Amygdala (tissue), 56 donors: ENCODE data around the gene DPP9.
"Not testable (repeated sequence)": the region's sequence is repeated elsewhere in the genome, so short reads cannot be mapped to it uniquely, and the experiment has no call there.

Experiments
- DNase-seq, 56 donors: peaks; one replicate each; lab custom pipeline; 2025; lab: John Stamatoyannopoulos, UW

Gene DPP9

DNA sequence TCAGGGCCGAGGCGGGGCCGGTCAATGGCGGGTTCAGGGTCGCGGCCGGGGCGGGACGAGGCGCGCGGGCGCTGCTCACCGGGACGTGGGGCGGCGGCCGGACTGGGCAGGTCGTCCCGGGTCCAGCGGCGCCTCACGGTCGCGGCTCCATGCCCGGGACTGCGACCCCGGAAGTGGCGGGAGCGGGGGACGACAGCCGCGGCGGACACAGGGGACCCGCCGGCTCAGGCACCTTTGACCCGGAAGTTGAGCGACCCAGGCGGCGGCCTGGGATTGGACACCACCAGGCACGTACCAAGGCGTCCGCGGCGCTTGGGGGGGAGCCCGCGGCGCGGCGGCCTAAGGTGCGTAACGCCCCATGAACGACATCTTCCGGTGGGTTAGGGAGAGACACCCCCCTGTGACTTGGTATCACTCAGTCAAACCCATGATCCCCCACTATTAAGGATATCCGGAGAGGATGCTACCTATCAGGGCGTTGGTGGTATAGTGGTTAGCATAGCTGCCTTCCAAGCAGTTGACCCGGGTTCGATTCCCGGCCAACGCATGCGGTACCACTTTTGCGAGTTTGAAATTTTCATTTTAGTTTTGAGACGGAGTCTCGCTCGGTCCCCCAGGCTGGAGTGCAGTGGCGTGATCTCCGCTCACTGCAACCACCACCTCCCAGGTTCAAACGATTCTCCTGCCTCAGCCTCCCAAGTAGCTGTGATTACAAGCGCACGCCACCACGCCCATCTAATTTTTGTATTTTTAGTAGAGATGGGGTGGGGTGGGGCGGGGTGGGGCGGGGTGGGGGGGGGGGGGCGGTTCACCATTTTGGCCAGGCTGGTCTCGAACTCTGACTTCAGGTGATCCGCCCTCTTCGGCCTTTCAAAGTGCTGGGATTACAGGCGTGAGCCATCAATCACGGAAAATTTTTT, at the start of gene DPP9:
Gene DPP9 (minus strand): TSS at position 248 of the 920 bp plus-strand sequence. CDS start 3,936 bp downstream, outside the sequence.
- DNase-seq: peak; percentile 74 to 99 (median 94)

DNA sequence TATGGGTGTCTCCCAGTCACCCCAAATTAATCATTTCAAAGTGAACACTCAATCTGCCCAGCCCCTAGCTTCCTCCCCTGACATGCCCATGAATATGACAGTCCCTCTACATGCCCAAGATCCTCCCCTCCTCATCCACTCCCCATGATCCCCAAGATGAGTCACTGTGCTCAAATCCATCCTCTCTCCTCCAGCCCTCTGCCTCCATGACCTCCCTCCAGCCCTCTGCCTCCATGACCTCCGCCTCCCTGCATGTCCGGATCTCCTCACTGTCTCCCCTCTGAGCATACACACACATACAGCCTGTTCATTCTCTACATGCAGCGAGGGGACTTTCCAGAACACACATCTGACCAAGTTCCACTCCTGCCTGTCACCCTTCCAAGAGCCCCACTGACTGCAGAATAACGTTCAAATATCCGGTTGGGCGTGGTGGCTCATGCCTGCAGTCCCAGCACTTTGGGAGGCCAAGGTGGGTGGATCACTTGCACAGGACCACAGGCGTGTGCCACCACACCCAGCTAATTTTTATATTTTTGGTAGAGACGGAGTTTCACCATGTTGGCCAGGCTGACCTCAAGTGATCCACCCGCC, 49.5 kb upstream of the DPP9 start:
- DNase-seq: no peak

DNA sequence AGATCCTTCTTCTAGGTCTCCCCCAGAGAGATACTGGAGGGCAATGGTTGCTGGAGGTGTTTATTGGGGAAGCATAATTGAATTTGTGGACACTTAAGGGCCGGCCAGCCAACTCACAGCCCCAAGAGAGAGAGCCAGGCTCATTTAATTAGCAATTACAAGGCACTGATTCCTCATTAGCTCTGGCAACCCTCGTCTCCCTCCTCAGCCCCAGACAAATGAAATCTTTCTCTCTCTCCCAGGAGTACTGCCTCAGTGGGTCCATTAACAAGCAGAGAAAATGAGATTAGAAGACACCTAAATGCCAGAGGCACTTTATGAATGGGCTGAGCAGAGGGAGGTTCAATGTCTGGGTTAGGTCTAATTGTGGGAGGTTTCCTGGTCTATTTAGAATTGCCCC, 48.9 kb upstream of the DPP9 start:
- DNase-seq: no peak

DNA sequence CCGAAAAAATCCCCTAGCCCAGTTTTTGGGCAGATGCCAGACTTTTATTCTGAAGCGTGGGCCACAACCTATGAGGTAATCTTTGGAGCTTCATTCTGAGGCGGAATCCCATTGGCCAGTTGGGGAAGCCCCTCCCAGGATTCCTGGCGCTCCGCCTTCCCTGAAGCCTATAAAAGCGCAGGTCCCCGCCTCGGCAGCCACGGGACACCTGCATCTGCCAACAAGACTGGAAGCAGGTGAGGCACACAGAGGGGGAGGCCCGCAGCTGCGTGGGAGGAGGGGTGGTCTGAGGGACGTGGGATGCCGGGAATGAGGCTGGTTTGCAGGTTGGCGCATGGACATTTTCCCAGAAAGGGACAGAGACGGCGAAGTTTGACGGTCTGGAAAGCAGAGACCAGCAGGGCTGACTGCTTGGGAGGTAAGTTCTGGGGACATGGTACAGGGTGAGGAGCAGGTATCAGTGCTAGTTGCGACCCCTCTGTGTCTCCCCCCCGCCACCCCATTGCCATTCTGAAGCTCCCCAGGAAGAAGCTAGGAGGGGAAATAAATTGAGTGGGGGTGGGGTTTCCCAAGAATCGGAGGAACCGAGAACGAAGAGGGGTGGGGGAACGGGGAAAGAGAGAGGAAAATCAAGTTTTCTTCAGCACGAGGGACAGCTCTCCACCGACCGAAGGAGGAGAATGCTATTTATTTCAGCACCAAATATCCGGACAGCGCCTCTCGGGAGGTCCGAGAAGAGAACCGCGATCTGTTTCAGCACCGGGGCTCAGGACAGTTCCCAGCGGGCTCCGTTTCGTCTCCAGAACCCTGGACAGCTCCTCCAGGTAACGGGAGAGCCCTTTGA, 45.5 kb upstream of the DPP9 start:
- DNase-seq: peak in 51 of 56 donors; percentile 10 to 83 (median 55)

DNA sequence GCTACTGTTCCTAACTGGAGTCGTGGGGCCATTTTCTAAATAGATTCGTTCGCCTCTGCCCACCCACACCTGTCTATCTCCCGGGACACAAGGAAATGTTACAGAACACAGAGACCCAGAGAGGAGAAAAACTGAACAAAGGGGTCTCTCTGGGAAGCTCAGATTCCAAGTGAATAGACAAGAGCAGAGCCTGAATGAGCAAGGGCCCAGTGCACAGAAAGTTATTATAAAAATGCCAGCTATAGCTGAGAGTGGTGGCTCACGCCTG, 40.7 kb upstream of the DPP9 start:
- no peak for DNase-seq

DNA sequence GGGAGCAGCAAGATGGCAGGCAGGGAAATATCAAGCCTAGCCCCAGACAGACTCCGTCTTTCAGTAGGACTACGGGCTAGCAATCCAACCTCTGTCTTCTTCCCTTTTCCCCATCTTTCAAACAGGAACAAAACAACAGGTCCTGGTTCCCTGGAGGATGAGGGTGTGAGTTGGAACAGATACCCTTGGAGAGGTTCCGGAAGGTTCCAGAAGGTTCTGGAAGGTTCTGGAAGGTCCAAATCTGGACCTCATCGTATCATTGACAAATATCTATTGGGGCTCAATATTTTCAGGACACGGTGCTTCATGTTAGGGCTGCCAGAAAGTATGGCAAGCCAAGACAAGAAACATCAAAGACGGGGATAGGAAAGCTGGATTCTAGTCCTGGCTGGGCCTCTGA, 39.4 kb upstream of the DPP9 start:
- no peak for DNase-seq

DNA sequence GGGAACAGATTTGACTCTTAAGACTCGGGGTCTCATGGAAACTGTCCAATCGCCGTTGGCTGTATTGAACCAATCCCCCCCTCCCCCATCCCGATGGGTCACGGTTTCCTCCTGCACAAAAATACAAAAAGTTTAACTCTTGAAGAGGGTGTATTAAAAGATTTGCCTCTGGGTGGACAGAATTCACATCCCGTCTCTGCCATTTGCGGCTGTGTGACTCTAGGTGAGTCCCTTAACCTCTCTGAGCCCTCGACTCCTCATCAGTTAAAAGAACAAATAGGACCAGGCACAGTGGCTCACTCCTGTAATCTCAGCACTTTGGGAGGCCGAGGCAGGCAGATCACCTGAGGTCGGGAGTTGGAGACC, 36.6 kb upstream of the DPP9 start:
- no peak for DNase-seq

DNA sequence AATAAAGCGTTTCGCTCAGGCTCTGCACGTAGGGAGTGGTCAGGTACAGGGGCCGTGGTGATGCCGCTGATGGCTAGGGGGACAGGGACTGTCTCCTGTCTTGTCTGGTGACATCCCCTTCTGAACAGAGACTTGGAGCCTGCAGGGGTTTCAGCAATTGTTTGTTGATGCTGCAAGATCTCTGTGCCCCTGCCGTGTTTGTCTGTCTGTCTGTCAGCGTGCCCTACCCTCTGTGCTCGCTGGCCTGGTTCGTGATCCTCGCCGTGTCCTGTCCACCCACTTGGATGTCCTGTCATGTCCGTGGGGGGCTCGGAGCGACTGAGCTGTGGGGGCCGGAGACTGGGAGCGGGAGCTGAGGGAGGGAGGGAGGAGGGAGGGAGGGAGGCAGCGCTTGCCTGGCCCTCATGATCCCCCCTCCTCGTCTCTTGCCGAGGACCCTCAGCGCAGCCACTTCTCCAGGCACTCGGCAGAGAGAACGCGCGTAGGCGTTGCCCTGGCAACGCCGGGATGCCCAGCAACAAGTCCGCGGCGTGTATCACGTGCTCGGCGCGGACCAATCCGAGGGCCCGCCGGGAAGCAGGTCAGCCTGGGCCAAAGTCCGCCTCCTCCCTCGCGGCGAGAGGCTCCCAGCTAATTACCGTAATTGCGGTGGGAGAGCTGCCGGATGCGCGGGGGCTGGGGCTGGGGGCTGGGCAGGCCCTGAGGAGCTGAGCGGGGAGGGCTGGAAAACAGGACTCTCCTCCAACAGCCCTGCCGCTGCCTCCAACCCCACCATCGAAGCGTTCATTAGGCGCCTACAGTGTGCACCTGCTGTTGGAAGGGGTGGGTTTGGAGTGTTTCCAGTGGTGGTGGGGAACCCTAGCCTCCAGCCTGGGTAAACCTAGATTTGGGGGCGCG, 36.0 kb upstream of the DPP9 start:
- DNase-seq: peak; percentile 7 to 96 (median 85)

DNA sequence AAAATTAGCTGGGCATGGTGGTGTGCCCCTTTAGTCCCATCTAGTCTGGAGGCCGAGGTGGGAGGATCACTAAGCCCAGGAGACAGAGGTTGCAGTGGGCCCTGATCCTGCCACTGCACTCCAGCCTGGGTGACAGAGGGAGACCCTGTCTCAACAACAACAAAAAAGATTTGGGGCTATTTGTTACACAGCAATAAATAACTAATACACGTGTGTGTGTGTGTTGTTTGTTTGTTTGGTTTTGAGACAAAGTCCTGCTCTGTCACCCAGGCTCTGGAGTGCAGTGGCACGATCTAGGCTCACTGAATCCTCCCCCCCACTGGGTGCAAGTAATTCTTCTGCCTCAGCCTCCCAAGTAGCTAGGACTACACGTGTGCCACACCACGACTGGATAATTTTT, 35.0 kb upstream of the DPP9 start:
- DNase-seq: no peak

DNA sequence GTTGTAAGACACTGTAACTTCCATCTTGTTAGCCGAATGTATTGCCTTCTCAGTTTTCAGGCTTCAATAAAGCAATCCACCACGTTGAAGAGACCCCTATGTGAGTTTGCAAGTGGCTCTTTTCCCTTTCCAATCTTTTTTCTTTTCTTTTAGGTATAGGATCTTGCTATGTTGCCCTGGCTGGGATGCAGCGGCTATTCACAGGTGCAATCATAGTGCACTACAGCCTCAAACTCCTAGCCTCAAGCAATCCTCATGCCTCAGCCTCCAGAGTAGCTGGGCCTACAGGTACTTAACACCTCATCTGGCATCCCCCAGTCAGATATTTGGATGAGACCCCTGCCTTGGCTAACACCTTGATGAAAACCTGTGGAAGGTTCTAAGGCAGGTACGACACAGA, 34.4 kb upstream of the DPP9 start:
- no peak for DNase-seq

DNA sequence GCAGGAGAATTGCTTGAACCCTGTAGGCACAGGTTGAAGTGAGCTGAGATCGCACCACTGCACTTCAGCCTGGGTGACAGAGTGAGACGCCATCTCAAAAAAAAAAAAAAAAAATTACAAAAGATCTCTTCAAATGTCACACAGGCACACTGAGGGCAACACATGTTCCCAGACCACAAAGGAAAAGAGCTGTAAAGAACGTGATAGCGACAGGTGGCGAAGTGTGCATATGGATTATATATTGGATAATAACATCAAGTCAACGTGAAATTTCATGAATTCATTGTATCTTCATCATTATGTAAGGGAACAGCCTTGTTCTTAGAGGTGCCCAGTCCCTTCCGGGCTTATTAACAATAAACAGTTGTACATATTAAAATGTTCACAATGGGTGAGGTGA, 31.8 kb upstream of the DPP9 start:
- DNase-seq: no peak

DNA sequence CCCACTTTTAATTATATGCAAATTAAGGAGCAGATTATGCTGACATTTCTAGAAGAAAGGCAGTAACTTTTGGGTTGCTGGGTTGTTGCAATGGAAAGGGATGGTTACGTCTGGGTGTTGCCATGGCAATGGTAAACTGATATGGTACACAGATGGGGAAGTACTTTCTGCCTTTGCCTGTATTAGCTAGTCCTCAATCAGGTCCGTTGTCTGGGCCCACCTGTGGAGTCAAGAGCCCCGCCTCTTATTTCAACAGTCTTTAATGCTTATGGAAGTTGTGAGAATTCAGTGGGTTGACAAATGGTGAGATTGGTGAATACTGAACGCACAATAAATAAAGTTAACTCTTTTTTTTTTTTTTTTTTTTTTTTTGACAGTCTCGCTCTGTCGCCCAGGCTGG, 30.6 kb upstream of the DPP9 start:
- no peak for DNase-seq

DNA sequence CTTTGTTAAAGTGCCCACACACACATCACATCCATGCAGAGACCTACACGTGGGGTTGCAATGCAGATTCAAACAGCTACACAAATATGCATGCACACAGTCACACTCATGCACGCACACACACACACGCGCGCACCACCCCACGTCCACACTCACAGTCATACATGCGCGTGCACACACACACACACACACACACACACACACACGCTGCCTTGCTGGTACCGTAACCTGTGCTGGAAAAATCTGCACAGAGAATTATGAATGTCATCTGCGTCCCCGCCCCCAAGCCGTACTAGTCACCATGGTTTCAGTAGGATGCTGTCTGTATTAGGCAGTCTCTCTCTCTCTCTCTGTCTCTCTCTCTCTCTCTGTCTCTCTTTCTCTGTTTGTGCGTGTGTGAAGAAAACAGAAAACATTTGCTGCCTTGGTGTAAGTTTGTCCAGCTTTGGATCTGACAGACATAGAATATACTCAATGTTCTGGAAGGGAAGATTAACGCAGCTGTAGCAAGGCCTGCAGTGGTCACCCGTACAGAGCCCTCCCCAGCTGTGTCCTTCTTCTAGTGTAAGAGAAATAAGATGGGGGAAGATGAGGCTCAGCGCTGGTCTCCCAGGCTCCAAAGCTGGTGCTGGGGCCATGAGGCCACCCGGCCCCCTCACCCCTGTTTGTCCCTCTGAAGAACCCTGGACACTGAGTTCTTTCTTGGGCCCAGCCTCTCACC, 26.4 kb upstream of the DPP9 start:
- DNase-seq: peak in 13 of 56 donors; percentile 4 to 46 (median 22)

DNA sequence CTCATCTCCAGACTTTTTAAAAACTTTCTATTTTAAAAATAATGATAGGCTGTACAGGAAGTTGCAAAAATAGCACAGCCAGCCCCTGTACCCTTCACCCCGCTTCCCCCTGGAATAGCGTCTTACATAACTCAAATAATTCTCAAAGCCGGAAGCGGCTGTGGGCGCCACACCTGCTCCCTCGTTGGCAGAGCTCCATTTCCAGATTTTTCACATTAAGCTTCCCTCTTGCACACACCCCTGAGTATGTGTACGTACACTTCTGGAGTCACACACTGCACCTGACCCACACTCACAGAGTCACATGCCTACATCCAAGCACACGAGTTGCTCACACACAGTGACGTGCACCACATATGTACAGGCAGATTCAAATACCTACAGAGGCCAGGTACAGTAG, 24.9 kb upstream of the DPP9 start:
- peak in 14 of 56 donors; percentile 8 to 69 (median 30) for DNase-seq

DNA sequence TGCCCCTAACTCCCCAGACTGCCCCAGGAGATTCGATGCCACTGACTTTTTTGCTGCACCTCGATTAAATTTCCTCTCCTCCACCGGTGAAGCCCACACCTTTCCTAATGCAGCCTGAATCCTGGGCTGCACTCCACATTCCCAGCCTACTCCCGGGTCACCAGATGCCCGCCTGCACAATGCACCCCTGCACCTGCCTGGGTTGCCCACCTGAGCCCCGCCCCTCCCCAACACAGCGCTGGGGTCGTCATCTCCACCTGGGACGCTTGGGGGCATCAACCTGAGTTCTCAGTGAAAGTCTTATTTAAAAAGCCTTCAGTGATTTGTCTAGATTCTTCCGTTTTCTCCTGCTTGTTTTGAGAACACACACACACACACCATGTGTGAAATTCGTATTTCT, 24.5 kb upstream of the DPP9 start:
- no peak for DNase-seq

DNA sequence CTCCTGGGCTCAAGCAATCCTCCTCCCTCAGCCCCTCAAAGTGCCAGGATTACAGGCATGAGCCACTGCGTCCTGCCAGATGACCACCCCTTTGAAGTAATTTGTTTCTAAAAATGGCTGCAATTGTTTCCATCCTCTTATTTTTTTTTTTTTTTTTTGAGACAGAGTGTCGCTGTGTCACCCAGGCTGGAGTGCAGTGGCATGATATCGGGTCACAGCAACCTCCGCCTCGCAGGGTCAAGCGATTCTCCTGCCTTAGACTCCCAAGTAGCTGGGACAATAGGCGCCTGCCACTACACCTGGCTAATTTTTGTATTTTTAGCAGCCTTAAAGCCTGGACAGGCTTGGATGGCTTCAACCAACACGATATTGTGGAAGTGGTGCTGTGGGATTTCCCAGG, 22.3 kb upstream of the DPP9 start:
- DNase-seq: no peak

DNA sequence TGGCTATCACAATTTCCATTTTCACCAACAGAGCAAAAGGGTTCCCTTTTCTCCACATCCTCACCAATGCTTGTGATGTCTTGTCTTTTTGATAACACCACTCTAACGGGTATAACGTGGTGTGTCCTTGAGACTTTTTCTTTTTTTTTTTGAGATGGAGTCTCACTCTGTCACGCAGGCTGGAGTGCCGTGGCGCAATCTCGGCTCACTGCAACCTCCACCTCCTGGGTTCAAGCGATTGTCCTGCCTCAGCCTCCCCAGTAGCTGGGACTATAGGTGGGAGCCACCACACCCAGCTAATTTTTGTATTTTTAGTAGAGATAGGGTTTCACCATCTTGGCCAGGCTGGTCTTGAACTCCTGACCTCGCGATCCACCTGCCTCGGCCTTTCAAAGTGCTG, 21.5 kb upstream of the DPP9 start:
- DNase-seq: not testable (repeated sequence)

DNA sequence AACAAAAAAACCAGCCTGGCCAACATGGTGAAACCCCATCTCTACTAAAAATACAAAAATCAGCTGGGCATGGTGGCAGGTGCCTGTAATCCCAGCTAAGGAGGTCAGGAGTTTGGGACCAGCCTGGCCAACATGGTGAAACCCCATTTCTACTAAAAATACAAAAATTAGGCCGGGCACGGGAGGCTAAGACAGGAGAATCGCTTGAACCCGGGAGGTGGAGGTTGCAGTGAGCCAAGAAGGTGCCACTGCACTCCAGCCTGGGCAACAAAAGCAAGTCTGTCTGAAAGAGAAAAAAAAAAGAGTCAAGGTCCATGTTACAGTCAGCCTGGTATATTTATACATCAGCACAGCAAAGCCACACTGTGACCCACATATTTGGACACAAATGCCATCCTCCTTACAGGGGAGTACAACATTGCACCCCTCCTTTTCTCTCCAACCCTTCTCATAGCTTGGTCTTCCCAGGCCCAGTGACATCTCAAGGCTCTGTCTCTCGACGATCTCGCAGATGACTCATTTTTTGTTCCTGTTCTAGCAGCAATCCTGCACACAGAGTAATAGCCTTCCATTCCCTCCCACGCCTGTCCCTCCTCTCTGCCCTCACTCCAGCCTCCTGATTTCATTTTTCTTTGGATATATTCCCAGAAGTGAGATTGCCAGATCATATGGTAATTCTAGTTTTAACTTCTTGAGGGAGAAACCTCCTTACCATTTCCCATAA, 21.0 kb upstream of the DPP9 start:
- DNase-seq: peak in 12 of 56 donors; percentile 5 to 65 (median 20)
